WERI-Rb-1 (cell line): Measurements from ENCODE around the gene TM2D1.

Experiments
- DNase-seq: peaks from one replicate; pipeline ENCODE4 v3.0.0-alpha.2; 2020
- H3K27ac ChIP-seq: fragments of 250-450 bp; sonication (Bioruptor Pico); 2 replicates; pipeline ENCODE4 v1.5.1; 2020; ENCODE audit warnings: mild to moderate bottlenecking, moderate library complexity
- H3K27me3 ChIP-seq: fragments of 250-450 bp; sonication (Bioruptor Pico); 2 replicates; pipeline ENCODE4 v1.5.1; 2021; ENCODE audit warnings: mild to moderate bottlenecking, low read depth, moderate library complexity; ENCODE audit not compliant: insufficient read depth, severe bottlenecking
- H3K36me3 ChIP-seq: fragments of 250-450 bp; sonication (Bioruptor Pico); 2 replicates; pipeline ENCODE4 v1.5.1; 2020; ENCODE audit warnings: mild to moderate bottlenecking, moderate library complexity
- H3K4me3 ChIP-seq: 2 replicates; pipeline ENCODE4 v1.5.1; 2011; ENCODE audit warnings: low read depth, mild to moderate bottlenecking, control low read depth, low read length
- H3K9me3 ChIP-seq: fragments of 250-450 bp; sonication (Bioruptor Pico); 2 replicates; pipeline ENCODE4 v1.5.1; 2021; ENCODE audit warnings: mild to moderate bottlenecking, moderate library complexity; ENCODE audit not compliant: severe bottlenecking
- CTCF ChIP-seq: IDR thresholded peaks from 2 replicates; pipeline ENCODE4 v1.5.1; 2011; ENCODE audit warnings: low read depth, mild to moderate bottlenecking, control low read depth, inconsistent platforms, low read length

Gene TM2D1

DNA sequence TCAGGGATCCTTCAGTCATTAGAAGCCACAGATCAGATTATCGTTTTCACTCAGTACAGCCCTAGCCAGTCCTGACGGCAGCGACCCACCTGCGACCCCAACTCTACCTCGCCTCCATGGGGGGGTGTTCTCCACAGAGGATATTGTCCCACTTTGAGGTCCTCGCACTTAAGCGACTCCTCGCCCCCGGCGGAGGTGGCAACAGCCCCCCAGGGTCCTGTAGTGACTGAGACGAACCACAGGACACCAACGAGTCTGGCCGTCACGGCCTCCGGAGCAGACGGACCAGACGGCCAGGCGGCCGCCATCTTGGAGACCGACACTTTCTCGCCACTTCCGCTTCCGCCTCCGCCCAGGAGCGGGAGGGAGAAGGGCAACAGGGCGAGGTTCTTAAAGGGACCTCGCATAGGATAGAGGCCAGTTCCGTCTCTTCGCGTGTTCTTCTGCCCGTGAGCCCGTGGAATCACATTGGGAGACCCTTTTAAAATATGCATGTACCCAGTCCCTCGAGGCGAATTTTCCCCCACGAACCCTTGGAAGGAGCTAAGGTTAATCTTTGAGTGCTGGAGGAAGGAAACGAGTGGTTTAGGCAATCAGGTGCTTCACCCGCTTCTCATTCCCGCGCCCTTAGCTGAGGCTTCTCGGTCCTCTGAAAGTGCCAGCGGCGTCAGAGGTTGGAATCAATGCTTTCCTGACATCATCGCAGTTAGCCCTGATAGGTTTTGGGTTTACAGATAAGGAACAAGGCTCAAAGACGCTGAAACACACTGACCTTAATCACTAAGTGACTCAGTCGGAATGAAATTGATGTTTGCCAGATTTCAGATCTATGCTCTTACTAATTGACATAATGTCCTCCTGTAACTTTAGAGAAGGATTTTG lies at the start of gene TM2D1:
TSS of gene TM2D1 (minus strand) at position 329 of the 882 bp plus-strand sequence. CDS start at position 308, 21 bp downstream.
- DNase-seq, result peak; percentile 91
- Histone ChIP-seq H3K4me3 (peak within 1 kb of the TSS; percentile 100), H3K9me3 (no peaks in the 10 kb centered on the region), H3K36me3 (peaks cover 9% of the 10 kb centered on the region), H3K27ac (peak within 1 kb of the TSS; percentile 98), H3K27me3 (no peaks in the 10 kb centered on the region)
- no peak for TF ChIP-seq CTCF

DNA sequence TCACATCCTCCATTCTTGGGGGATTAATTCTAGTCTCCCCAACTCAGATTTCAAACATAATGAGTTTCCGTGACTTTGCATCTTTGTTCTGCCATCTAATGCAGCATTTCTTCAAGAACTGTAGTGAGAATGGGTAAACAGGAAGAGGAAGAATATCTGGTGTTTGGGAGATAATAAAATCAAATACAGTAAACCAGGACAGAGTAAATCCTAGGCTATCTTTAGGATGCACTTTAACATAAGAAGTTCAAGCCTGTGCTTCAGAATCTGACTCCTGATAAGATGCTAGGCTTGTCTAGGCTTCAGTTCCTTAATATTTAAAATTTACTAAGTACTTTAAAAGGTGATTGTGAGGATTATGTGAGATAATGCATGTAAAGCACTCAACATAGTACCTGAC lies 45.2 kb upstream of the TM2D1 start:
- Histone ChIP-seq H3K4me3 (no peak overlapping the region), H3K36me3 (peaks cover 3% of the 10 kb centered on the region), H3K27ac (no peak overlapping the region), H3K9me3 (no peaks in the 10 kb centered on the region), H3K27me3 (no peaks in the 10 kb centered on the region)
- no peak for DNase-seq
- no peak for TF ChIP-seq CTCF

DNA sequence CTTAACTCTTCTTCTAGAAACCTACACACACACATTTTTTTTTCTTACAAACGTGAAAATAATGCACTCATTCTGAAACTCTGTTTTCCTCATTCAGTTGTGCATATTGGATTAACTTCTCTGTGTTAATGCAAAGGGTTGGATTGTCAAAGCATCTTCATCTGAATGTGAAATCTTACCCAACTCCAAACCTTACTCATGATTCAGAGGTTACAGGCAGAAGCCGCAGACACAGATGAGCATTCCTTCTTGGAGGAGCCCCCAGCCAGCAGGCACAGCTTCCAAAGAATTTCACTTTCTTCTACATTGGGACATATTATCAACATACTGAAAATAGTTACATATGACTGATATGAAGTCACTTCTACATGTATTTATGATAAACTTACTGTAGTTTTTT lies 33.0 kb upstream of the TM2D1 start:
- no peaks in the 10 kb centered on the region for H3K27me3 ChIP-seq
- no peaks in the 10 kb centered on the region for H3K36me3 ChIP-seq
- no peak for TF ChIP-seq CTCF
- H3K4me3 ChIP-seq, result no peak overlapping the region
- no peaks in the 10 kb centered on the region for H3K9me3 ChIP-seq
- DNase-seq, result no peak
- H3K27ac ChIP-seq, result no peak overlapping the region

DNA sequence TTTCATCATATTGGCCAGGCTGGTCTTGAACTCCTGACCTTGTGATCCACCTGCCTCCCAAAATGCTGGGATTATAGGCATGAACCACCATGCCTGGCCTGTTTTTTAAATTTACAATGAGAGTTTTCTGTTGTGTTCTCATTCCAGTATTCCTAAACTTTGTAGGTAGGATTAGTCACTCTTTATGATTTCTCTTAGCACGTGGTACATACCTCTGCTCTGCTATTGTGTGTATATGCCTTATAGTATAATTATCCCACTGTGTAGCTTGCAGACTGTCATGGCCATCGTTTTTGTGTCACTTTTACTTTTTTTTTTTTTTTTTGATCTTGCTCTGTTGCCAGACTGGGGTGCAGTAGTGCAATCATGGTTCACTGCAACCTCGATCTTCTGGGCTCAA lies 31.8 kb upstream of the TM2D1 start:
- Histone ChIP-seq H3K36me3 (no peaks in the 10 kb centered on the region), H3K4me3 (no peak overlapping the region), H3K27ac (no peak overlapping the region), H3K9me3 (no peaks in the 10 kb centered on the region), H3K27me3 (no peaks in the 10 kb centered on the region)
- no peak for DNase-seq
- TF ChIP-seq CTCF, result no peak

DNA sequence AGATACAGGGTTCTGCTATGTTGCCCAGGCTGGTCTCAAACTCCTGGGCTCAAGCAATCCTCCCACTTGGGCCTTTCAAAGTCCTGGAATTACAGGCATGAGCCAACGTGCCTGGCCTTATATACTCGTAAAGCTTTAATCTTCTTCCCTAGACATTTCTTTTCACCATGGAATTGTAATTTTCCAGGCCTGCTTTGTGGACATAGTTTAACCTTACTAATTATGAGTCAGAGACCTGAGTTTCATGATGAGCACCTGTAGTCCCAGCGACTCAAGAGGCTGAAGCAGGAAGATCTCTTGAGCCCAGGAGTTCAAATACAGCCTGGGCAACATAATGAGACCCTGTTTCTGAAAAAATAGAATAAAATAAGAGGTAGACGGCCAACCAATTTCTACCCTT lies 29.6 kb upstream of the TM2D1 start:
- Histone ChIP-seq H3K4me3 (no peak overlapping the region), H3K9me3 (no peaks in the 10 kb centered on the region), H3K27me3 (no peaks in the 10 kb centered on the region), H3K27ac (no peak overlapping the region), H3K36me3 (no peaks in the 10 kb centered on the region)
- TF ChIP-seq CTCF, result no peak
- DNase-seq, result no peak
